Stimulated activated naive B cell treated with anti-CD40 and anti-IgM and Interleukin-4, amounts not matched to agents 10 μg/mL and 1 μg/mL and 100 μg/mL, for 72 hours (primary cell): ENCODE data around the gene IRX4.
A peak's percentile ranks its signal among the peaks of the same experiment; 100 is the strongest.

Experiments
- ATAC-seq, 2 donors: fragments of 150-1000 bp; cut with Tn5 transposase; replicated peaks; 2 replicates each; pipeline ENCODE4 v1.10.0; 2021; ENCODE audit warnings: moderate library complexity in 1 of 2
- DNase-seq: peaks from one replicate; pipeline ENCODE4 v3.0.0; 2021
- H3K27ac Mint-ChIP-seq: one replicate; pipeline ENCODE4 v1.8.0; 2022; ENCODE audit warnings: mild to moderate bottlenecking, mixed read lengths
- H3K27me3 Mint-ChIP-seq, 2 donors: one replicate each; pipeline ENCODE4 v1.8.0; 2022; ENCODE audit warnings: mixed read lengths in 2 of 2
- H3K36me3 Mint-ChIP-seq, 2 donors: one replicate each; pipeline ENCODE4 v1.8.0; 2022; ENCODE audit warnings: mixed read lengths in 2 of 2, mild to moderate bottlenecking in 1 of 2
- H3K4me1 Mint-ChIP-seq, 2 donors: one replicate each; pipeline ENCODE4 v1.8.0; 2022; ENCODE audit warnings: mixed read lengths in 2 of 2, mild to moderate bottlenecking in 1 of 2
- H3K4me3 Mint-ChIP-seq, 2 donors: one replicate each; pipeline ENCODE4 v1.8.0; 2022; ENCODE audit warnings: mild to moderate bottlenecking in 2 of 2, mixed read lengths in 2 of 2, moderate library complexity in 1 of 2
- H3K9me3 Mint-ChIP-seq, 2 donors: one replicate each; pipeline ENCODE4 v1.8.0; 2022; ENCODE audit warnings: mixed read lengths in 2 of 2, mild to moderate bottlenecking in 1 of 2

The IRX4 gene

DNA sequence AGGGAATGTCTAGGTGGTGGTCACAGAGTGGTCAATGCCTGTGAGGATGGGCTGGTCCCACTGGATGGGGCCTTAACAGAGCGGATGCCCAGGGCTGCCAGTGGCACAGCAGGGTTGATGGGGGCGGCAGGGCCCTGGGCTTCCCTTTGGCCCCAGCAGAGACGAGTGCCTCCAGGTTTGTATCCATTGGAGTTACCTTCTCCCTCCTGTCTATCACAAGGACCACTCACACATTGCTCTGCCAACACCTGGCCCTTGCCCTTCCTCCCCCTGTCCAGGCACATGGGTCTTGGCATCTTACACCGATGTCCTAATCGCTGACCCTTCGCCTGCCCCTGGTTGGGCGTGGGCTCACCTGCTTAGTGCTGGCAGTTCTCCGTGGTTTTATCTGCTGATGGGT is 26.2 kb upstream of the IRX4 start:
- Mint-ChIP-seq H3K4me1 (no peaks in the 10 kb centered on the region), H3K4me3 (no peak overlapping the region), H3K27ac (no peak overlapping the region), H3K9me3 (peaks cover 8 to 10% of the 10 kb centered on the region in 2 donors), H3K27me3 (peaks cover 14 to 33% of the 10 kb centered on the region in 2 donors), H3K36me3 (no peaks in the 10 kb centered on the region)
- ATAC-seq, result no peak
- DNase-seq, result no peak

- H3K9me3 Mint-ChIP-seq, result peaks cover 9 to 14% of the 10 kb centered on the region in 2 donors
- no peak for ATAC-seq
- peaks cover 20 to 38% of the 10 kb centered on the region in 2 donors for H3K27me3 Mint-ChIP-seq
- H3K4me3 Mint-ChIP-seq, result no peak overlapping the region
- DNase-seq, result no peak
- no peaks in the 10 kb centered on the region for H3K4me1 Mint-ChIP-seq
- no peaks in the 10 kb centered on the region for H3K36me3 Mint-ChIP-seq
- H3K27ac Mint-ChIP-seq, result no peak overlapping the region
Measured at GRCh38 chr5:1907616-1908015, 24.9 kb upstream of the IRX4 start.

DNA sequence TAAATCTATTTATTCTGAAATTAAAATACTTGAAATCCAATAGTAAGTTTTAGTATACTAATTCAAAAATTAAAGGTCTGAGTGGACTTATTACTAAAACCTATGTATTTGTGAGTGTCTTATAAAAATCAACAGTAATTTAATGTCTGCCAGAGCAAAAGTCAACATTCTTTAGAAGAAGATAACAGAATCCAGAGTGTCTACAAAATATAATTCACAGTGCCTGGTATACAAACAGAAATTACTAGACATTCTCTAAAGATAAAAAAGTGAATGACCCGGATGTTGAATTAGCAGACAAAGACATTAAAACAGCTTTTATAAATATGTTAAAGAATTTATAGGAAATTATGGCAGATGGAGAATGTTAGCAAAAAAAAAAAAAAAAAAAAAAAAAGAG is 22.4 kb upstream of the IRX4 start:
- Mint-ChIP-seq H3K36me3 (no peaks in the 10 kb centered on the region), H3K4me3 (no peak overlapping the region), H3K27ac (no peak overlapping the region), H3K27me3 (peaks cover 34 to 43% of the 10 kb centered on the region in 2 donors), H3K4me1 (no peaks in the 10 kb centered on the region), H3K9me3 (peaks cover 12 to 17% of the 10 kb centered on the region in 2 donors)
- DNase-seq (no peak), ATAC-seq (no peak)

GRCh38 chr5:1901983-1902382 is 19.3 kb upstream of the IRX4 start:
- peaks cover 22 to 39% of the 10 kb centered on the region in 2 donors for H3K27me3 Mint-ChIP-seq
- H3K4me3 Mint-ChIP-seq, result no peak overlapping the region
- no peak overlapping the region for H3K27ac Mint-ChIP-seq
- no peaks in the 10 kb centered on the region for H3K4me1 Mint-ChIP-seq
- H3K36me3 Mint-ChIP-seq, result no peaks in the 10 kb centered on the region
- DNase-seq, result no peak
- ATAC-seq, result no peak
- peaks cover 12 to 17% of the 10 kb centered on the region in 2 donors for H3K9me3 Mint-ChIP-seq

DNA sequence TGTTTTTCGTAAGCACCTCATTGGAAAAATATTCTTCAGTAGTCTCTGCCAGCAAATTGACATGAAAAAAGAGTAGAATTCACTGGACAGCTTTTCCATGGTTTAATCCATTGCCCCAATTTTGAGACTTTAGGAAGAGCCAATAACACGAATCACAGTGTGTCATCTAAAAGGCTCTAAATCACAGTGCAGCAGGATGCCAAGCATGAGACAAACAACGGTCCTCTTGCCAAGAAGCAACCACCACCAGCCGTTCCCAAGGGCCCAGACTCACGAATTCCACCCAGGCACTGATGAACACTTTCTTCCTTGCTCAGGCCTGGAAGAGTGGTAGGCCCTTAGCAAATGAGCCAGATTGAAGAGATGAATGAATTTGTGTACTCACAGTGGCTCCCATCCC is 18.3 kb upstream of the IRX4 start:
- no peak overlapping the region for H3K27ac Mint-ChIP-seq
- H3K4me1 Mint-ChIP-seq, result no peaks in the 10 kb centered on the region
- no peaks in the 10 kb centered on the region for H3K36me3 Mint-ChIP-seq
- peaks cover 27 to 45% of the 10 kb centered on the region in 2 donors for H3K27me3 Mint-ChIP-seq
- no peak for ATAC-seq
- H3K4me3 Mint-ChIP-seq, result no peak overlapping the region
- DNase-seq, result no peak
- H3K9me3 Mint-ChIP-seq, result peaks cover 11 to 17% of the 10 kb centered on the region in 2 donors

DNA sequence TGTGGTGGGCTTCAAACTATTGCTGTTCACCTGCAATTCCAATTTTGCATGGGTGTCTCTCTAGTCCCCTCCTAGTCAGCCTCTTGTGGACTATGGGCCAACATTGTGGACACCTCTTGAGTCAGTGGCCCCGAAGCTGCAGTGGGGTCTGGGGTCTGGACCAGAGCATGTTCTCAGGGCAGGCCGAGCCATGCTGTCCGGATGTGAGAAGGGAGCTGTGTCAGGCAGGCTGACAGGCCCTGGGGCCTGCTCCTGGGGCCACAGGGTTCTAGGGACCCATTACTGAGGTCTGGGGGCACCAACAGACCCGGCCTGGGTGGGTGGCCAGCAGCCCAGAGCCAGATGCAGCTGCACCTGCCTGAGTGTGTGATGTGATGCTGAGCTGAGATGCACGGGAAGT is 16.5 kb upstream of the IRX4 start:
- Mint-ChIP-seq H3K36me3 (no peaks in the 10 kb centered on the region), H3K27me3 (peaks cover 33 to 48% of the 10 kb centered on the region in 2 donors), H3K27ac (no peak overlapping the region), H3K9me3 (peaks cover 7 to 13% of the 10 kb centered on the region in 2 donors), H3K4me3 (no peak overlapping the region), H3K4me1 (no peaks in the 10 kb centered on the region)
- ATAC-seq (no peak), DNase-seq (no peak)

- Mint-ChIP-seq H3K27me3 (peaks cover 33 to 42% of the 10 kb centered on the region in 2 donors), H3K4me1 (no peaks in the 10 kb centered on the region), H3K27ac (no peak overlapping the region)
Measured at GRCh38 chr5:1897816-1898450, 15.2 kb upstream of the IRX4 start.

GRCh38 chr5:1897386-1897785 is 14.7 kb upstream of the IRX4 start:
- H3K9me3 Mint-ChIP-seq, result peaks cover 3 to 8% of the 10 kb centered on the region in 2 donors
- ATAC-seq (no peak), DNase-seq (no peak)
- no peak overlapping the region for H3K27ac Mint-ChIP-seq
- no peaks in the 10 kb centered on the region for H3K36me3 Mint-ChIP-seq
- no peak overlapping the region for H3K4me3 Mint-ChIP-seq
- peaks cover 39 to 47% of the 10 kb centered on the region in 2 donors for H3K27me3 Mint-ChIP-seq
- no peaks in the 10 kb centered on the region for H3K4me1 Mint-ChIP-seq

More at GRCh38 chr5:1897816-1898450, 15.2 kb upstream of the IRX4 start:
- ATAC-seq (no peak), DNase-seq (no peak)
- Mint-ChIP-seq H3K36me3 (no peaks in the 10 kb centered on the region), H3K9me3 (peaks cover 3 to 8% of the 10 kb centered on the region in 2 donors), H3K4me3 (no peak overlapping the region)

- DNase-seq (no peak), ATAC-seq (no peak)
- no peaks in the 10 kb centered on the region for H3K4me1 Mint-ChIP-seq
- no peaks in the 10 kb centered on the region for H3K36me3 Mint-ChIP-seq
- H3K27me3 Mint-ChIP-seq, result peaks cover 43 to 45% of the 10 kb centered on the region in 2 donors
- peak overlapping the region; percentile 14 for H3K27ac Mint-ChIP-seq
- peaks cover 3 to 6% of the 10 kb centered on the region in 2 donors for H3K9me3 Mint-ChIP-seq
- no peak overlapping the region for H3K4me3 Mint-ChIP-seq
Measured at GRCh38 chr5:1896602-1897376, 14.1 kb upstream of the IRX4 start.

GRCh38 chr5:1895739-1896420 is 13.2 kb upstream of the IRX4 start:
- no peaks in the 10 kb centered on the region for H3K36me3 Mint-ChIP-seq

DNA sequence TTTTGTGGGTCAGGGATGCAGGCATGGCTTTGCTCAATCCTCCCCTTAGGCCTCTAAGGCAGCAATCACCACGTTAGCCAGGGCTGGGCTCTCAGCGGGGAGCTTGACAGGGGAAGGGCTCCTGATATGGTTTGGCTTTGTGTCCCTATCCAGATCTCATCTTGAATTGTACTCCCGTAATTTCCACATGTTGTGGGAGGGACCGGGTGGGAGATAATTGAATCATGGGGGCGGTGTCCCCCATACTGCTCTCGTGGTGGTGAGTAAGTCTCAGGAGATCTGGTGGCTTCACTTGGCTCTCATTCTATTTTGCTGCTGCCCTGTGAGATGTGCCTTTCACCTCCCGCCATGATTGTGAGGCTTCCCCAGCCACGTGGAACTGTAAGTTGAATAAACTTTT is 11.5 kb upstream of the IRX4 start:
- ATAC-seq (no peak), DNase-seq (no peak)
- no peak overlapping the region for H3K4me3 Mint-ChIP-seq
- no peaks in the 10 kb centered on the region for H3K36me3 Mint-ChIP-seq
- no peaks in the 10 kb centered on the region for H3K9me3 Mint-ChIP-seq
- H3K27me3 Mint-ChIP-seq, result peaks cover 43 to 57% of the 10 kb centered on the region in 2 donors
- no peak overlapping the region for H3K27ac Mint-ChIP-seq
- H3K4me1 Mint-ChIP-seq, result no peaks in the 10 kb centered on the region

More at GRCh38 chr5:1895739-1896420, 13.2 kb upstream of the IRX4 start:
- DNase-seq, result no peak
- H3K27me3 Mint-ChIP-seq, result peaks cover 39 to 45% of the 10 kb centered on the region in 2 donors
- H3K27ac Mint-ChIP-seq, result no peak overlapping the region
- no peaks in the 10 kb centered on the region for H3K9me3 Mint-ChIP-seq
- no peak for ATAC-seq
- H3K4me1 Mint-ChIP-seq, result no peaks in the 10 kb centered on the region
- no peak overlapping the region for H3K4me3 Mint-ChIP-seq

- no peak overlapping the region for H3K4me3 Mint-ChIP-seq
- ATAC-seq (no peak), DNase-seq (no peak)
- H3K27ac Mint-ChIP-seq, result no peak overlapping the region
- H3K4me1 Mint-ChIP-seq, result no peaks in the 10 kb centered on the region
- H3K27me3 Mint-ChIP-seq, result peaks cover 47 to 62% of the 10 kb centered on the region in 2 donors
- no peaks in the 10 kb centered on the region for H3K36me3 Mint-ChIP-seq
- no peaks in the 10 kb centered on the region for H3K9me3 Mint-ChIP-seq
Measured at GRCh38 chr5:1893754-1894153, 11.0 kb upstream of the IRX4 start.

GRCh38 chr5:1892685-1893445 is 10.1 kb upstream of the IRX4 start:
- DNase-seq (no peak), ATAC-seq (no peak)
- H3K27ac Mint-ChIP-seq, result no peak overlapping the region
- H3K9me3 Mint-ChIP-seq, result no peaks in the 10 kb centered on the region
- no peaks in the 10 kb centered on the region for H3K4me1 Mint-ChIP-seq
- H3K36me3 Mint-ChIP-seq, result no peaks in the 10 kb centered on the region
- no peak overlapping the region for H3K4me3 Mint-ChIP-seq
- peaks cover 48 to 68% of the 10 kb centered on the region in 2 donors for H3K27me3 Mint-ChIP-seq

DNA sequence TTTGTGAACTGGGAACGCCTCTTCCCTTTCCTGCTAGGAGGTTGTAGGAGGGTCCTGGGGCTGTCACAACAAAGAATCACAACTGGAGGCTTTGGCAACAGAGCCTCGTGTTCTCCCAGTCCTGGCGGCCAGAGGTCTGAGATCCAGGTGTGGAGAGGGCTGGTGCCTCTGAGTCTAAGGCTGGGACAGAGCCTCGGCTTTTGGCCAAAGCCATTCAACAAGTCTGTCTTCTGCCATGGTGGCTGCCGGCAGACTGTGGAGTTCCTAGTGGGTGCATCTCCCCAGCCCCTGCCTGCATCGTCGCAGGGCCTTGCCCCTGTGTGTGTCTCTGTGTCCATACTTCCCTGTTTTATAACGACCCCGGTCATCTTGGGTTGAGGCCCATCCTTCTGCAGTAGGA is 9.5 kb upstream of the IRX4 start:
- Mint-ChIP-seq H3K27me3 (peaks cover 45 to 75% of the 10 kb centered on the region in 2 donors), H3K4me3 (no peak overlapping the region), H3K36me3 (no peaks in the 10 kb centered on the region), H3K27ac (no peak overlapping the region), H3K9me3 (no peaks in the 10 kb centered on the region), H3K4me1 (peaks cover 0 to 5% of the 10 kb centered on the region in 2 donors)
- no peak for DNase-seq
- ATAC-seq, result no peak
